Heart left ventricle (tissue), 13 donors: ENCODE results near the gene NUMA1.

ENCODE experiments used
- CTCF ChIP-seq, 12 donors: fragments of 200-600 bp; sonication (generic) in 4 of 12; IDR thresholded peaks; one replicate each; pipeline versions ENCODE4 v1.5.0 to v1.8.0; 2018 to 2022; ENCODE audit warnings: antibody characterized with exemption in 12 of 12, mild to moderate bottlenecking in 5 of 12
- POLR2A ChIP-seq, 2 donors: fragments of 450-650 bp; IDR thresholded peaks; one replicate each; pipeline ENCODE4 v1.6.1; 2017; ENCODE audit warnings: antibody characterized with exemption in 2 of 2, mild to moderate bottlenecking in 2 of 2, moderate library complexity in 2 of 2
- donor health status: ischemic (EF 13 %, LVEDD 7.1; RV severe dilation, severe dysfunction).
- donor health status: DM: no; HTN: yes; CAD: no.
- donor health status: DM: no; HTN: no; CAD: no.
- donor health status: ischemic (EF 25% LVEDD 6.9; RV normal size, moderate dysfunction).
- donor health status: ischemic (EF 25% LVEDD 5.7; RV mildly dilated, moderate dysfunction).
- donor health status: ischemic (EF 35%, LVEDD 5.7; RV mildly dilated, moderate dysfunction).
- donor health status: nonischemic (EF 11% LVEDD 7.7; RV severe dilation, severe dysfunction).
- donor health status: DM: yes; HTN: yes; CAD: no.
- donor health status: PGD.
- donor health status: ischemic (EF 29% LVEDD 5.4; RV normal size, mild dysfunction).
- donor health status: nonischemic (EF 23%, LVEDD 6.1; RV moderate dilation, normal function).

- TF ChIP-seq CTCF (IDR thresholded peaks at IDR 0.05) (no peak), POLR2A (IDR thresholded peaks at IDR 0.05) (no peak)
Measured at GRCh38 chr11:72030472-72031045, 49.8 kb downstream of the NUMA1 start.
